ENCODE measurements around the gene STYK1. TPM values are rescaled to one million over a fixed set of nuclear protein-coding genes. Genes with fewer than 3 reads are reported as not detected.
A peak's percentile ranks its signal among the peaks of the same experiment; 100 is the strongest.

Gene STYK1
- total and polyA plus RNA-seq, 10 of the 15 experiments (the other 5 are each of a cell fraction or from before 2014, with no cell fraction given) = 0.62 to 1.2 (median 0.82) TPM; not detected in 1

DNA sequence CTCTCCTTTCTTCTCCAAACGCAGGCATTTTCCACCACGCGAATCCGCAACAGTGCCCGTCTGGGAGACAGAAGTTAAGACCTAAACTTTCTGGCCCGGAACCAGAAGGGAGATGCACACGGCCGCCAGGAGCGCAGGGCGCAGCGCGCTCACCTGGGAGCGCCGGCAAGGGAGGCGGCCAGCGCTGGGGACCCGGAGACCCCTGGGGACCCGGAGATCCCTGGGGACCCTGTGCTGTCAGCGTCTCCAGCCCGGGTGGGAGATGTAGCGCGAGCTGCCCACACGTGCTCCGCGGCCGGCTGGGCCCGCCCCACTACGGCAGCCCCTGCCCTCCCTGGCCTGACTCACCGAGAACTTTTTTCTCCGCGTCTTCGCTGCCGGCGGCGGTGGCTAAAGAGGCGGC is 48.7 kb upstream of the STYK1 start:
- SMC1A ChIA-PET (ENCODE audit: uncharacterized antibody, unreplicated experiment) = interaction anchor here (1.4 to 2.6 kb wide), 2 partner anchors 26 to 27 kb away, joined by 4 to 20 read pairs; no protein-coding TSS in a partner anchor
- Histone ChIP-seq H3K79me2 (ENCODE audit: control insufficient read depth, insufficient read depth, low read length) (peaks cover 63% of the 10 kb centered on the region), H2AFZ (ENCODE audit: control insufficient read depth, low read depth, low read length) (peak overlapping the region; percentile 60), H3K9ac (ENCODE audit: control insufficient read depth, insufficient read depth, low read length) (peak overlapping the region; percentile 83), H3K27ac (ENCODE audit: control insufficient read depth, insufficient read depth) (peak overlapping the region; percentile 73), H3K36me3 (ENCODE audit: control insufficient read depth in 2 of 2, insufficient read depth in 2 of 2, low read length in 1 of 2) (no peaks in the 10 kb centered on the region), H3K27me3 (replicated peaks in 1 of 2; ENCODE audit: control insufficient read depth in 2 of 2, insufficient read depth in 2 of 2, low read length in 1 of 2) (0 out of 4 replicates have a peak, but pooled peaks cover 0 to 2% of the 10 kb centered on the region in 2 experiments), H3K4me3 (peak overlapping the region; percentile 90), H3K4me1 (ENCODE audit: control insufficient read depth, insufficient read depth, low read length) (0 out of 2 replicates have a peak, but pooled peaks cover 3% of the 10 kb centered on the region), H4K20me1 (ENCODE audit: control insufficient read depth, insufficient read depth) (no peaks in the 10 kb centered on the region), H3K9me3 (replicated peaks; ENCODE audit: control insufficient read depth, insufficient read depth, low read length) (no peaks in the 10 kb centered on the region), H3K4me2 (ENCODE audit: control insufficient read depth, insufficient read depth) (peak overlapping the region; percentile 68; the same call in 1 of the 2 replicates)
- CTCF ChIA-PET = interaction anchor here (1.5 kb wide), 1 partner anchor 11 kb away, joined by 3 read pairs; no protein-coding TSS in a partner anchor
- intact Hi-C loops (cut with micrococcal nuclease; ENCODE audit: unreplicated experiment) = loop anchor here (2.0 to 10.0 kb wide), 2 partner anchors 28 to 118 kb away; no protein-coding TSS in a partner anchor
- BruUV-seq (replicated peaks) = no TSS peak
- in situ Hi-C loops (cut with MboI) = no loop called here
- FAIRE-seq = no peak
- WGBS (ENCODE audit: insufficient coverage, insufficient replicate concordance, low lambda C conversion rate, missing lambda C conversion rate) = 1% methylated on average over 25 of the region's 36 CpGs
- DNase-seq (ENCODE audit: low read depth, low spot score) = no peak
- peak; percentile 66 for ATAC-seq
- POLR2A ChIA-PET = interaction anchor here (1.1 kb wide), 1 partner anchor 110 kb away, joined by 3 read pairs; no protein-coding TSS in a partner anchor
- RAD21 ChIA-PET (ENCODE audit: unreplicated experiment) = interaction anchor here (2.7 kb wide), 1 partner anchor 27 kb away, joined by 11 read pairs; no protein-coding TSS in a partner anchor
- TF ChIP-seq BHLHE40 (IDR thresholded peaks at IDR 0.05; ENCODE audit: borderline replicate concordance in 1 of 2, low read depth in 2 of 2, low read length in 1 of 2) = peak; percentile 82 to 94; a peak in 3 of 4 replicates
- no peak; the same call in 1 of the 2 replicates for TF ChIP-seq POLR2AphosphoS5 (IDR thresholded peaks at IDR 0.05; ENCODE audit: low read length)
- no peak for TF ChIP-seq RELA (IDR thresholded peaks at IDR 0.05; ENCODE audit: borderline replicate concordance, partially characterized antibody)
- TF ChIP-seq WRNIP1 (IDR thresholded peaks at IDR 0.05; ENCODE audit: borderline replicate concordance, low read depth, low read length) = no peak
- no peak for TF ChIP-seq RUNX3 (IDR thresholded peaks at IDR 0.05; ENCODE audit: low read length)
- no peak for TF ChIP-seq MTA2 (IDR thresholded peaks at IDR 0.05; ENCODE audit: low read depth)
- TF ChIP-seq, protein P1, sequence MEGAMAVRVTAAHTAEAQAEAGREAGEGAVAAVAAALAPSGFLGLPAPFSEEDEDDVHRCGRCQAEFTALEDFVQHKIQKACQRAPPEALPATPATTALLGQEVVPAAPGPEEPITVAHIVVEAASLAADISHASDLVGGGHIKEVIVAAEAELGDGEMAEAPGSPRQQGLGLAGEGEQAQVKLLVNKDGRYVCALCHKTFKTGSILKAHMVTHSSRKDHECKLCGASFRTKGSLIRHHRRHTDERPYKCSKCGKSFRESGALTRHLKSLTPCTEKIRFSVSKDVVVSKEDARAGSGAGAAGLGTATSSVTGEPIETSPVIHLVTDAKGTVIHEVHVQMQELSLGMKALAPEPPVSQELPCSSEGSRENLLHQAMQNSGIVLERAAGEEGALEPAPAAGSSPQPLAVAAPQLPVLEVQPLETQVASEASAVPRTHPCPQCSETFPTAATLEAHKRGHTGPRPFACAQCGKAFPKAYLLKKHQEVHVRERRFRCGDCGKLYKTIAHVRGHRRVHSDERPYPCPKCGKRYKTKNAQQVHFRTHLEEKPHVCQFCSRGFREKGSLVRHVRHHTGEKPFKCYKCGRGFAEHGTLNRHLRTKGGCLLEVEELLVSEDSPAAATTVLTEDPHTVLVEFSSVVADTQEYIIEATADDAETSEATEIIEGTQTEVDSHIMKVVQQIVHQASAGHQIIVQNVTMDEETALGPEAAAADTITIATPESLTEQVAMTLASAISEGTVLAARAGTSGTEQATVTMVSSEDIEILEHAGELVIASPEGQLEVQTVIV (IDR thresholded peaks at IDR 0.05; ENCODE audit: borderline replicate concordance, partially characterized antibody) = no peak
- no peak for TF ChIP-seq MTA3 (IDR thresholded peaks at IDR 0.05; ENCODE audit: borderline replicate concordance, low read length)
- no peak for TF ChIP-seq TAF1 (IDR thresholded peaks at IDR 0.05; ENCODE audit: borderline replicate concordance, low read depth, low read length)
- no peak for TF ChIP-seq NR2C1 (IDR thresholded peaks at IDR 0.05)
- TF ChIP-seq SIX5 (IDR thresholded peaks at IDR 0.05; ENCODE audit: low read depth, low read length, severe bottlenecking) = no peak
- no peak for TF ChIP-seq HCFC1 (IDR thresholded peaks at IDR 0.05; ENCODE audit: low read length)
- TF ChIP-seq HDAC6 (IDR thresholded peaks at IDR 0.05; ENCODE audit: unreplicated experiment) = peak; percentile 74
- TF ChIP-seq CHD2 (IDR thresholded peaks at IDR 0.05; ENCODE audit: borderline replicate concordance, low read depth, low read length) = no peak
- TF ChIP-seq FOXM1 (IDR thresholded peaks at IDR 0.05; ENCODE audit: low read depth, low read length) = no peak
- TF ChIP-seq SUPT20H (IDR thresholded peaks at IDR 0.05; ENCODE audit: borderline replicate concordance, control insufficient read depth, low read depth, low read length) = no peak
- no peak for TF ChIP-seq RAD51 (IDR thresholded peaks at IDR 0.05)
- no peak for TF ChIP-seq RCOR1 (conservative IDR thresholded peaks at IDR 0.05; ENCODE audit: low read depth, low read length)
- TF ChIP-seq CBFB (IDR thresholded peaks at IDR 0.05; ENCODE audit: low read depth) = no peak
- TF ChIP-seq ZNF274 (IDR thresholded peaks at IDR 0.05; ENCODE audit: insufficient read depth, insufficient read length) = no peak
- no peak for TF ChIP-seq PML (IDR thresholded peaks at IDR 0.05; ENCODE audit: low read length)
- peak; percentile 99 for TF ChIP-seq MEF2B (IDR thresholded peaks at IDR 0.05; ENCODE audit: partially characterized antibody, poor library complexity, severe bottlenecking)
- no peak for TF ChIP-seq STAT3 (IDR thresholded peaks at IDR 0.05; ENCODE audit: low read depth, low read length)
- no peak for TF ChIP-seq POU2F2 (IDR thresholded peaks at IDR 0.05; ENCODE audit: borderline replicate concordance, low read depth, low read length)
- TF ChIP-seq KLF5 (IDR thresholded peaks at IDR 0.05; ENCODE audit: partially characterized antibody) = no peak

Measured in GM12878 (cell line).